Measurements from ENCODE around the gene GZMM.

DNA sequence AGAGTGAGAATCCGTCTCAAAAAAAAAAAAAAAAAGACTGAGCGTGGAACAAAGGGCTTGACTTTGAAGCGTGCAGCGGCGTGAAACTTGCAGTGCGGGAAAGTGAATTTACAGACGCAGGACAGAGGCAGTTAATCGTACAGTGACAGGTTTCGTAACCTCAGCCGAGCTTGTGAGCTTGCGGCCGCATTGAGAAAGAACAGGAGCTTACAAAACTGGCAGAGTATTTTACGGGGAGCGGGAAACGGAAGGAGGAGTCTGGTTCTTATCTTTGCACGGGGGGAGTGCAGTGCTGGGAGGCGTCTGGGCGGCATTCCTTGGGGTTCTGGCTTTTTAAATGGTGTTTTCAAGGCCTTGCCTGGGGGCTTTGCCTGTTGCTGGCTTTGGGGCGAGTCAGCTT lies 22.6 kb downstream of the GZMM start:
- TF ChIP-seq, protein P1, sequence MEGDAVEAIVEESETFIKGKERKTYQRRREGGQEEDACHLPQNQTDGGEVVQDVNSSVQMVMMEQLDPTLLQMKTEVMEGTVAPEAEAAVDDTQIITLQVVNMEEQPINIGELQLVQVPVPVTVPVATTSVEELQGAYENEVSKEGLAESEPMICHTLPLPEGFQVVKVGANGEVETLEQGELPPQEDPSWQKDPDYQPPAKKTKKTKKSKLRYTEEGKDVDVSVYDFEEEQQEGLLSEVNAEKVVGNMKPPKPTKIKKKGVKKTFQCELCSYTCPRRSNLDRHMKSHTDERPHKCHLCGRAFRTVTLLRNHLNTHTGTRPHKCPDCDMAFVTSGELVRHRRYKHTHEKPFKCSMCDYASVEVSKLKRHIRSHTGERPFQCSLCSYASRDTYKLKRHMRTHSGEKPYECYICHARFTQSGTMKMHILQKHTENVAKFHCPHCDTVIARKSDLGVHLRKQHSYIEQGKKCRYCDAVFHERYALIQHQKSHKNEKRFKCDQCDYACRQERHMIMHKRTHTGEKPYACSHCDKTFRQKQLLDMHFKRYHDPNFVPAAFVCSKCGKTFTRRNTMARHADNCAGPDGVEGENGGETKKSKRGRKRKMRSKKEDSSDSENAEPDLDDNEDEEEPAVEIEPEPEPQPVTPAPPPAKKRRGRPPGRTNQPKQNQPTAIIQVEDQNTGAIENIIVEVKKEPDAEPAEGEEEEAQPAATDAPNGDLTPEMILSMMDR (IDR thresholded peaks at IDR 0.05; ENCODE audit: poor library complexity), result no peak
- TF ChIP-seq EZH2 (IDR thresholded peaks at IDR 0.05; ENCODE audit: borderline replicate concordance), result no peak
